Panc1 (cell line): ENCODE measurements around the gene BIK. TPM values are rescaled to one million over a fixed set of nuclear protein-coding genes. Genes with fewer than 3 reads are reported as not detected.

Source experiments
- ATAC-seq: fragments of 200-7000 bp; cut with Tn5 transposase; 2 replicates; pipeline ENCODE4 v1.9.1; 2020; ENCODE audit warnings: mild to moderate bottlenecking, moderate library complexity
- BruUV-seq: library from RNA; stranded (reverse); fragments of 400-500 nt; replicated peaks from 2 replicates; lab custom pipeline; 2021; lab: Mats Ljungman, UMichigan
- CTCF ChIA-PET: fragments of 300-600 bp; sonication (Branson Sonifier 250); formaldehyde crosslinking; loops from one replicate; lab custom pipeline; 2022; ENCODE audit warnings: antibody characterized with exemption; lab: Charles Lee
- POLR2A ChIA-PET: fragments of 300-600 bp; sonication (Branson Sonifier 250); formaldehyde crosslinking; loops from one replicate; lab custom pipeline; 2022; ENCODE audit warnings: antibody characterized with exemption; lab: Charles Lee
- DNase-seq: peaks from one replicate; pipeline ENCODE4 v3.0.0-alpha.2; 2010; ENCODE audit warnings: low read depth, low spot score
- H3K27ac ChIP-seq: 2 replicates; pipeline ENCODE4 v1.5.1; 2011; ENCODE audit warnings: mild to moderate bottlenecking, low read length, inconsistent platforms
- H3K27me3 ChIP-seq: fragments of 200-500 bp; sonication (Bioruptor generic); 2 replicates; pipeline ENCODE4 v1.6.0; 2014; ENCODE audit warnings: low read length, inconsistent platforms; ENCODE audit not compliant: control insufficient read depth, insufficient read depth
- H3K36me3 ChIP-seq: fragments of 200-500 bp; sonication (Bioruptor generic); 2 replicates; pipeline ENCODE4 v1.5.1; 2014; ENCODE audit warnings: inconsistent platforms, mild to moderate bottlenecking, low read length, moderate library complexity; ENCODE audit not compliant: control insufficient read depth, insufficient read depth
- H3K4me1 ChIP-seq: 2 replicates; pipeline ENCODE4 v1.5.1; 2011; ENCODE audit warnings: inconsistent platforms, mild to moderate bottlenecking, low read length, moderate library complexity; ENCODE audit not compliant: control insufficient read depth, insufficient read depth
- H3K4me3 ChIP-seq, 2 experiments: 2 replicates each; pipeline ENCODE4 v1.5.1; 2011 to 2012; ENCODE audit warnings: low read depth in 2 of 2, low read length in 2 of 2, mild to moderate bottlenecking in 2 of 2, inconsistent platforms in 1 of 2, moderate library complexity in 1 of 2
- H3K9me3 ChIP-seq: fragments of 200-500 bp; sonication (Bioruptor generic); 2 replicates; pipeline ENCODE4 v1.5.1; 2014; ENCODE audit warnings: low read depth, mild to moderate bottlenecking, inconsistent platforms, low read length, moderate library complexity; ENCODE audit not compliant: control insufficient read depth, insufficient read depth
- POLR2AphosphoS5 ChIP-seq: IDR thresholded peaks from 2 replicates; pipeline ENCODE4 v1.6.1; 2012; ENCODE audit warnings: mild to moderate bottlenecking, low read depth, low read length, moderate library complexity
- SIN3A ChIP-seq: IDR thresholded peaks from 2 replicates; pipeline ENCODE4 v1.6.1; 2012; ENCODE audit warnings: low read depth, mild to moderate bottlenecking, low read length, moderate library complexity, borderline replicate concordance; ENCODE audit not compliant: insufficient read depth
- TCF7L2 ChIP-seq: IDR thresholded peaks from 2 replicates; pipeline ENCODE4 v1.6.1; 2011; ENCODE audit warnings: mild to moderate bottlenecking, low read depth, low read length, inconsistent platforms
- in situ Hi-C: cut with HindIII; loops from 2 replicates; pipeline ENCODE4 v1.10.0; 2016; ENCODE audit warnings: low sequenced_read_pairs, low pct_unique_long_range_greater_than_20kb
- intact Hi-C: fragments of 100-400 bp; cut with micrococcal nuclease; formaldehyde crosslinking; loops from one replicate; pipeline ENCODE4 v1.10.0; 2022; ENCODE audit not compliant: unreplicated experiment
- total RNA-seq: library from RNA; stranded (reverse); gene quantifications from one replicate; pipeline ENCODE4 v1.2.1, GENCODE V29; 2021; ENCODE audit not compliant: unreplicated experiment
- TF ChIP-seq, protein P1 (sequence below): fragments of 450-650 bp; IDR thresholded peaks from 2 replicates; pipeline ENCODE4 v1.5.1; 2017; ENCODE audit warnings: mild to moderate bottlenecking
- TF ChIP-seq, protein P2 (sequence below), 2 experiments: IDR thresholded peaks; 2 replicates each; pipeline ENCODE4 v1.6.1; 2011 to 2012; ENCODE audit warnings: low read depth in 2 of 2, control low read depth in 1 of 2, low read length in 1 of 2, mild to moderate bottlenecking in 1 of 2, moderate library complexity in 1 of 2; ENCODE audit not compliant: insufficient read depth in 1 of 2

The BIK gene
- total RNA-seq, 1 experiment from 2014 or later, result 0.18 TPM

- H3K36me3 ChIP-seq, result no peaks in the 10 kb centered on the region; the same call in 1 of the 2 replicates
- ATAC-seq (no peak), DNase-seq (no peak)
- H3K9me3 ChIP-seq, result no peaks in the 10 kb centered on the region
- TF ChIP-seq, protein P1, sequence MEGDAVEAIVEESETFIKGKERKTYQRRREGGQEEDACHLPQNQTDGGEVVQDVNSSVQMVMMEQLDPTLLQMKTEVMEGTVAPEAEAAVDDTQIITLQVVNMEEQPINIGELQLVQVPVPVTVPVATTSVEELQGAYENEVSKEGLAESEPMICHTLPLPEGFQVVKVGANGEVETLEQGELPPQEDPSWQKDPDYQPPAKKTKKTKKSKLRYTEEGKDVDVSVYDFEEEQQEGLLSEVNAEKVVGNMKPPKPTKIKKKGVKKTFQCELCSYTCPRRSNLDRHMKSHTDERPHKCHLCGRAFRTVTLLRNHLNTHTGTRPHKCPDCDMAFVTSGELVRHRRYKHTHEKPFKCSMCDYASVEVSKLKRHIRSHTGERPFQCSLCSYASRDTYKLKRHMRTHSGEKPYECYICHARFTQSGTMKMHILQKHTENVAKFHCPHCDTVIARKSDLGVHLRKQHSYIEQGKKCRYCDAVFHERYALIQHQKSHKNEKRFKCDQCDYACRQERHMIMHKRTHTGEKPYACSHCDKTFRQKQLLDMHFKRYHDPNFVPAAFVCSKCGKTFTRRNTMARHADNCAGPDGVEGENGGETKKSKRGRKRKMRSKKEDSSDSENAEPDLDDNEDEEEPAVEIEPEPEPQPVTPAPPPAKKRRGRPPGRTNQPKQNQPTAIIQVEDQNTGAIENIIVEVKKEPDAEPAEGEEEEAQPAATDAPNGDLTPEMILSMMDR, result no peak
- TF ChIP-seq POLR2AphosphoS5 (no peak), SIN3A (no peak), TCF7L2 (no peak)
- TF ChIP-seq, protein P2, sequence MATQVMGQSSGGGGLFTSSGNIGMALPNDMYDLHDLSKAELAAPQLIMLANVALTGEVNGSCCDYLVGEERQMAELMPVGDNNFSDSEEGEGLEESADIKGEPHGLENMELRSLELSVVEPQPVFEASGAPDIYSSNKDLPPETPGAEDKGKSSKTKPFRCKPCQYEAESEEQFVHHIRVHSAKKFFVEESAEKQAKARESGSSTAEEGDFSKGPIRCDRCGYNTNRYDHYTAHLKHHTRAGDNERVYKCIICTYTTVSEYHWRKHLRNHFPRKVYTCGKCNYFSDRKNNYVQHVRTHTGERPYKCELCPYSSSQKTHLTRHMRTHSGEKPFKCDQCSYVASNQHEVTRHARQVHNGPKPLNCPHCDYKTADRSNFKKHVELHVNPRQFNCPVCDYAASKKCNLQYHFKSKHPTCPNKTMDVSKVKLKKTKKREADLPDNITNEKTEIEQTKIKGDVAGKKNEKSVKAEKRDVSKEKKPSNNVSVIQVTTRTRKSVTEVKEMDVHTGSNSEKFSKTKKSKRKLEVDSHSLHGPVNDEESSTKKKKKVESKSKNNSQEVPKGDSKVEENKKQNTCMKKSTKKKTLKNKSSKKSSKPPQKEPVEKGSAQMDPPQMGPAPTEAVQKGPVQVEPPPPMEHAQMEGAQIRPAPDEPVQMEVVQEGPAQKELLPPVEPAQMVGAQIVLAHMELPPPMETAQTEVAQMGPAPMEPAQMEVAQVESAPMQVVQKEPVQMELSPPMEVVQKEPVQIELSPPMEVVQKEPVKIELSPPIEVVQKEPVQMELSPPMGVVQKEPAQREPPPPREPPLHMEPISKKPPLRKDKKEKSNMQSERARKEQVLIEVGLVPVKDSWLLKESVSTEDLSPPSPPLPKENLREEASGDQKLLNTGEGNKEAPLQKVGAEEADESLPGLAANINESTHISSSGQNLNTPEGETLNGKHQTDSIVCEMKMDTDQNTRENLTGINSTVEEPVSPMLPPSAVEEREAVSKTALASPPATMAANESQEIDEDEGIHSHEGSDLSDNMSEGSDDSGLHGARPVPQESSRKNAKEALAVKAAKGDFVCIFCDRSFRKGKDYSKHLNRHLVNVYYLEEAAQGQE (IDR thresholded peaks at IDR 0.05; ENCODE audit: insufficient read depth in 1 of 2, low read depth in 2 of 2, low read length in 1 of 2), result no peak
- no peak overlapping the region for H3K27ac ChIP-seq
- intact Hi-C loops (no loop called here), in situ Hi-C loops (no loop called here)
- H3K4me1 ChIP-seq, result no peaks in the 10 kb centered on the region
- ChIA-PET CTCF (no interaction called here), POLR2A (no interaction called here)
- BruUV-seq, result no TSS peak
- no peak overlapping the region for H3K4me3 ChIP-seq
- H3K27me3 ChIP-seq, result no peaks in the 10 kb centered on the region
Observed at GRCh38 chr22:43176090-43176489, 65.5 kb downstream of the BIK start.

- ChIA-PET CTCF (no interaction called here), POLR2A (no interaction called here)
- Histone ChIP-seq H3K27ac (no peak overlapping the region), H3K27me3 (no peaks in the 10 kb centered on the region), H3K36me3 (no peaks in the 10 kb centered on the region; the same call in 1 of the 2 replicates), H3K4me3 (no peak overlapping the region), H3K4me1 (no peaks in the 10 kb centered on the region), H3K9me3 (no peaks in the 10 kb centered on the region)
- BruUV-seq, result no TSS peak
- ATAC-seq (no peak), DNase-seq (no peak)
- in situ Hi-C loops (no loop called here), intact Hi-C loops (no loop called here)
- TF ChIP-seq TCF7L2, result no peak
- TF ChIP-seq, protein P2 (IDR thresholded peaks at IDR 0.05; ENCODE audit: insufficient read depth in 1 of 2, low read depth in 2 of 2, low read length in 1 of 2), result no peak
- no peak for TF ChIP-seq SIN3A
- no peak for TF ChIP-seq POLR2AphosphoS5
- TF ChIP-seq, protein P1, result no peak
Observed at GRCh38 chr22:43177479-43177878, 66.9 kb downstream of the BIK start.

Other genes with a start within 250 kb of the BIK start
- 60.2 TPM for gene PACSIN2, start 95.6 kb upstream of the BIK start, total RNA-seq
- 4.6 TPM for gene TTLL1, start 21.4 kb upstream of the BIK start, total RNA-seq
- 16.3 TPM for gene MCAT, start 32.6 kb downstream of the BIK start, total RNA-seq
- gene TSPO, start 40.8 kb downstream of the BIK start, total RNA-seq, result 144 TPM
- gene TTLL12, start 76.4 kb downstream of the BIK start, total RNA-seq, result 26.3 TPM
- gene SCUBE1, start 232.6 kb downstream of the BIK start, total RNA-seq, result not detected